Fibroblast of upper back skin (primary cell): ENCODE data around the gene PARP12.
A peak's percentile ranks its signal among the peaks of the same experiment; 100 is the strongest.

Experiments used
- DNase-seq: peaks from one replicate; pipeline ENCODE4 v3.0.0-alpha.2; 2013

The PARP12 gene

GRCh38 chr7:140010194-140010895 lies 52.4 kb downstream of the PARP12 start:
- no peak for DNase-seq

- no peak for DNase-seq
Measured at GRCh38 chr7:140009735-140010134, 53.0 kb downstream of the PARP12 start.

- no peak for DNase-seq
Measured at GRCh38 chr7:140008755-140009610, 53.8 kb downstream of the PARP12 start.

- no peak for DNase-seq
Measured at GRCh38 chr7:140007051-140007690, 55.6 kb downstream of the PARP12 start.

GRCh38 chr7:140006600-140006999 lies 56.2 kb downstream of the PARP12 start:
- DNase-seq: no peak

- peak; percentile 14 for DNase-seq
Measured at GRCh38 chr7:140005754-140006503, 56.8 kb downstream of the PARP12 start.

GRCh38 chr7:140005341-140005740 lies 57.4 kb downstream of the PARP12 start:
- no peak for DNase-seq

GRCh38 chr7:140004672-140005071 lies 58.1 kb downstream of the PARP12 start:
- DNase-seq: no peak

GRCh38 chr7:140003913-140004382 lies 58.8 kb downstream of the PARP12 start:
- peak; percentile 61 for DNase-seq

- DNase-seq: no peak
Measured at GRCh38 chr7:140000666-140001268, 62.0 kb downstream of the PARP12 start.

GRCh38 chr7:139999516-139999915 lies 63.2 kb downstream of the PARP12 start:
- DNase-seq: no peak

- DNase-seq: no peak
Measured at GRCh38 chr7:139998572-139998971, 64.2 kb downstream of the PARP12 start.

GRCh38 chr7:139995017-139995915 lies 67.5 kb downstream of the PARP12 start:
- DNase-seq: no peak

GRCh38 chr7:139994356-139994755 lies 68.4 kb downstream of the PARP12 start:
- DNase-seq: no peak

- DNase-seq: no peak
Measured at GRCh38 chr7:139993592-139993991, 69.2 kb downstream of the PARP12 start.

GRCh38 chr7:139993169-139993568 lies 69.6 kb downstream of the PARP12 start:
- DNase-seq: no peak

- no peak for DNase-seq
Measured at GRCh38 chr7:139992353-139993044, 70.3 kb downstream of the PARP12 start.

- no peak for DNase-seq
Measured at GRCh38 chr7:139991911-139992310, 70.8 kb downstream of the PARP12 start.

- no peak for DNase-seq
Measured at GRCh38 chr7:139991269-139991666, 71.5 kb downstream of the PARP12 start.

- DNase-seq: no peak
Measured at GRCh38 chr7:139990571-139991268, 72.0 kb downstream of the PARP12 start.
